HG02938 (cell line): Measurements from ENCODE around the gene BIRC3.

ENCODE experiments used
- ATAC-seq: cut with Tn5 transposase; IDR thresholded peaks from one replicate; pipeline ENCODE4 v1.9.1; 2021; ENCODE audit warnings: mild to moderate bottlenecking, moderate library complexity; ENCODE audit not compliant: unreplicated experiment

BIRC3 gene

GRCh38 chr11:102320679-102321078, 3.4 kb downstream of the BIRC3 start:
- no peak for ATAC-seq

GRCh38 chr11:102322560-102322959, 5.3 kb downstream of the BIRC3 start:
- no peak for ATAC-seq

GRCh38 chr11:102323542-102324251, 6.4 kb downstream of the BIRC3 start:
- ATAC-seq: no peak

GRCh38 chr11:102325088-102325487, 7.8 kb downstream of the BIRC3 start:
- ATAC-seq: no peak

GRCh38 chr11:102328748-102329147, 11.5 kb downstream of the BIRC3 start:
- no peak for ATAC-seq

GRCh38 chr11:102330231-102330630, 12.9 kb downstream of the BIRC3 start:
- ATAC-seq: no peak

- no peak for ATAC-seq
These were observed 14.1 kb downstream of the BIRC3 start for GRCh38 chr11:102331341-102331740.

- ATAC-seq: no peak
These were observed 15.3 kb downstream of the BIRC3 start for GRCh38 chr11:102332611-102332994.

- no peak for ATAC-seq
These were observed 21.3 kb downstream of the BIRC3 start for GRCh38 chr11:102338479-102339010.

GRCh38 chr11:102341311-102341710, 24.0 kb downstream of the BIRC3 start:
- peak; percentile 3 for ATAC-seq

- ATAC-seq: peak; percentile 49
These were observed 24.6 kb downstream of the BIRC3 start for GRCh38 chr11:102341844-102342318.

GRCh38 chr11:102343809-102344208, 26.5 kb downstream of the BIRC3 start:
- ATAC-seq: no peak

- ATAC-seq: no peak
These were observed 28.6 kb downstream of the BIRC3 start for GRCh38 chr11:102345904-102346303.

- ATAC-seq: no peak
These were observed 29.1 kb downstream of the BIRC3 start for GRCh38 chr11:102346456-102346747.

- ATAC-seq: peak; percentile 75
These were observed 29.6 kb downstream of the BIRC3 start, which contains the start of gene BIRC2 for GRCh38 chr11:102346748-102347461. BIRC2 (plus strand) TSS chr11:102347214; CDS start chr11:102349855, 2,641 bp downstream.

GRCh38 chr11:102347462-102348370, 30.4 kb downstream of the BIRC3 start:
- ATAC-seq: peak; percentile 25

- ATAC-seq: no peak
These were observed 39.8 kb downstream of the BIRC3 start for GRCh38 chr11:102357116-102357515.

GRCh38 chr11:102359372-102359771, 42.1 kb downstream of the BIRC3 start:
- ATAC-seq: no peak

GRCh38 chr11:102360681-102361080, 43.4 kb downstream of the BIRC3 start:
- no peak for ATAC-seq

GRCh38 chr11:102361086-102362031, 44.1 kb downstream of the BIRC3 start:
- ATAC-seq: no peak
